HG03342 (cell line): ENCODE measurements around the gene TMEM270.
"Not testable (repeated sequence)": the region's sequence is repeated elsewhere in the genome, so short reads cannot be mapped to it uniquely, and the experiment has no call there.

Experiments
- ATAC-seq: cut with Tn5 transposase; IDR thresholded peaks from one replicate; pipeline ENCODE4 v1.9.1; 2021; ENCODE audit warnings: mild to moderate bottlenecking, moderate library complexity; ENCODE audit not compliant: unreplicated experiment

Gene TMEM270

GRCh38 chr7:73831834-73832651 is 28.9 kb upstream of the TMEM270 start:
- no peak for ATAC-seq

- no peak for ATAC-seq
Observed at GRCh38 chr7:73832806-73833205, 28.2 kb upstream of the TMEM270 start.

- no peak for ATAC-seq
Observed at GRCh38 chr7:73833251-73833919, 27.6 kb upstream of the TMEM270 start.

- no peak for ATAC-seq
Observed at GRCh38 chr7:73834626-73835191, 26.2 kb upstream of the TMEM270 start.

- ATAC-seq = not testable (repeated sequence)
Observed at GRCh38 chr7:73837167-73837566, 23.8 kb upstream of the TMEM270 start.

- no peak for ATAC-seq
Observed at GRCh38 chr7:73838642-73839041, 22.3 kb upstream of the TMEM270 start.

GRCh38 chr7:73839290-73839689 is 21.7 kb upstream of the TMEM270 start:
- ATAC-seq = no peak

GRCh38 chr7:73839743-73840714 is 20.9 kb upstream of the TMEM270 start:
- ATAC-seq = no peak

- ATAC-seq = no peak
Observed at GRCh38 chr7:73840715-73841379, 20.1 kb upstream of the TMEM270 start.

GRCh38 chr7:73841689-73842066 is 19.3 kb upstream of the TMEM270 start:
- ATAC-seq = no peak

GRCh38 chr7:73842067-73842976 is 18.6 kb upstream of the TMEM270 start, which contains the start of gene METTL27:
Gene METTL27, minus strand, starts transcription at chr7:73842516. Its CDS starts 376 bp downstream, at chr7:73842140.
- peak; percentile 92 for ATAC-seq

GRCh38 chr7:73844131-73844547 is 16.8 kb upstream of the TMEM270 start:
- ATAC-seq = no peak

- no peak for ATAC-seq
Observed at GRCh38 chr7:73844848-73845460, 16.0 kb upstream of the TMEM270 start.

- not testable (repeated sequence) for ATAC-seq
Observed at GRCh38 chr7:73845701-73846195, 15.2 kb upstream of the TMEM270 start.

GRCh38 chr7:73847941-73848723 is 12.8 kb upstream of the TMEM270 start:
- no peak for ATAC-seq

- no peak for ATAC-seq
Observed at GRCh38 chr7:73850781-73851207, 10.2 kb upstream of the TMEM270 start.
